Measurements from ENCODE around the gene USP3. TPM values are rescaled to one million over a fixed set of nuclear protein-coding genes. Genes with fewer than 3 reads are reported as not detected.

Gene USP3
- polyA plus RNA-seq, 1 of the 3 experiments (the other 2 are of a cell fraction), result 9.3 TPM

DNA sequence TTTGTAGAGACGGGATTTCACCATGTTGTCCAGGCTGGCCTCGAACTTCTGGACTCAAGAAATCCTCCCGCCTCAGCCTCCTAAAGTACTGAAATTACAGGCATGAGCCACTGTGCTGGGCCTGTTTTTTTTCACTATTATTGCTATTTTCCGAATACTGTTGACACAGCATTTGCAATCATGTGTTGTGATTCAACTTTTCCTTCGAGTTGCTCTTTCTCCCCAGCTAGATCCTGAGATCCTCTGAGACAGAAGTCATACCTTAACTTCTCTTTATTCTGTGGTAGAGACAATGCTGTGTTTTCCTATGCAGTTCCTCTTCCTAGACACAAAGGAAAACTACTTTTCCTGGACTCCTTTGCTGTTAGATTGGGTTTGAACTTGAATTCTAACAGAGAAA is 46.4 kb upstream of the USP3 start:
- Histone ChIP-seq H3K27ac (ENCODE audit: low read depth in 2 of 2, low read length in 1 of 2) (no peak overlapping the region), H3K36me3 (replicated peaks in 1 of 2; ENCODE audit: control insufficient read depth in 1 of 2, insufficient read depth in 2 of 2, low read length in 1 of 2) (no peaks in the 10 kb centered on the region), H3K27me3 (ENCODE audit: insufficient read depth) (no peaks in the 10 kb centered on the region), H2AFZ (ENCODE audit: low read depth) (no peak overlapping the region), H3K79me2 (ENCODE audit: insufficient read depth) (no peaks in the 10 kb centered on the region), H3K4me3 (ENCODE audit: low read depth in 2 of 2, low read length in 1 of 2) (no peak overlapping the region), H3K9ac (no peak overlapping the region), H3K4me1 (ENCODE audit: control insufficient read depth in 1 of 2, insufficient read depth in 2 of 2, low read depth in 1 of 2, low read length in 1 of 2) (peaks cover 0 to 5% of the 10 kb centered on the region in 2 experiments; a peak in 1 of 4 replicates), H3F3A (replicated peaks; ENCODE audit: insufficient read depth) (peaks cover 9% of the 10 kb centered on the region), H3K9me3 (no peaks in the 10 kb centered on the region), H4K20me1 (ENCODE audit: insufficient read depth) (no peaks in the 10 kb centered on the region), H3K4me2 (no peak overlapping the region), H3K9me2 (no peaks in the 10 kb centered on the region)
- ChIA-PET POLR2A (no interaction called here), CTCF (no interaction called here)
- WGBS (ENCODE audit: low lambda C conversion rate), result 77% methylated on average over 5 of the region's 5 CpGs
- TF ChIP-seq MEF2A (IDR thresholded peaks at IDR 0.05; ENCODE audit: borderline replicate concordance, low read depth), result no peak
- TF ChIP-seq EZH2phosphoT487 (IDR thresholded peaks at IDR 0.05; ENCODE audit: borderline replicate concordance, low read depth), result no peak
- TF ChIP-seq RXRA (IDR thresholded peaks at IDR 0.05; ENCODE audit: borderline replicate concordance, low read depth), result no peak
- no peak for TF ChIP-seq PBX3 (IDR thresholded peaks at IDR 0.05)
- TF ChIP-seq RAD21 (IDR thresholded peaks at IDR 0.05; ENCODE audit: low read length), result no peak
- no peak for TF ChIP-seq FOXM1 (IDR thresholded peaks at IDR 0.05; ENCODE audit: low read depth)
- no peak for TF ChIP-seq ELF1 (IDR thresholded peaks at IDR 0.05)
- no peak for TF ChIP-seq GATA2 (CRISPR knock-in tag; IDR thresholded peaks at IDR 0.05)
- TF ChIP-seq RFX5 (IDR thresholded peaks at IDR 0.05; ENCODE audit: low read length), result no peak
- TF ChIP-seq JUND (IDR thresholded peaks at IDR 0.05), result no peak
- no peak for TF ChIP-seq TAF1 (IDR thresholded peaks at IDR 0.05; ENCODE audit: borderline replicate concordance, low read depth, low read length)
- TF ChIP-seq RCOR1 (IDR thresholded peaks at IDR 0.05; ENCODE audit: low read length), result no peak
- TF ChIP-seq CTCF (IDR thresholded peaks at IDR 0.05), result no peak
- no peak for TF ChIP-seq REST (IDR thresholded peaks at IDR 0.05; ENCODE audit: low read depth, low read length)
- no peak for TF ChIP-seq GABPA (IDR thresholded peaks at IDR 0.05; ENCODE audit: low read depth)
- TF ChIP-seq, protein P1, sequence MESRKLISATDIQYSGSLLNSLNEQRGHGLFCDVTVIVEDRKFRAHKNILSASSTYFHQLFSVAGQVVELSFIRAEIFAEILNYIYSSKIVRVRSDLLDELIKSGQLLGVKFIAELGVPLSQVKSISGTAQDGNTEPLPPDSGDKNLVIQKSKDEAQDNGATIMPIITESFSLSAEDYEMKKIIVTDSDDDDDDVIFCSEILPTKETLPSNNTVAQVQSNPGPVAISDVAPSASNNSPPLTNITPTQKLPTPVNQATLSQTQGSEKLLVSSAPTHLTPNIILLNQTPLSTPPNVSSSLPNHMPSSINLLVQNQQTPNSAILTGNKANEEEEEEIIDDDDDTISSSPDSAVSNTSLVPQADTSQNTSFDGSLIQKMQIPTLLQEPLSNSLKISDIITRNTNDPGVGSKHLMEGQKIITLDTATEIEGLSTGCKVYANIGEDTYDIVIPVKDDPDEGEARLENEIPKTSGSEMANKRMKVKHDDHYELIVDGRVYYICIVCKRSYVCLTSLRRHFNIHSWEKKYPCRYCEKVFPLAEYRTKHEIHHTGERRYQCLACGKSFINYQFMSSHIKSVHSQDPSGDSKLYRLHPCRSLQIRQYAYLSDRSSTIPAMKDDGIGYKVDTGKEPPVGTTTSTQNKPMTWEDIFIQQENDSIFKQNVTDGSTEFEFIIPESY (IDR thresholded peaks at IDR 0.05; ENCODE audit: borderline replicate concordance, low read depth), result no peak
- no peak for TF ChIP-seq USF2 (IDR thresholded peaks at IDR 0.05; ENCODE audit: borderline replicate concordance, low read depth, low read length)
- TF ChIP-seq MXI1 (IDR thresholded peaks at IDR 0.05; ENCODE audit: low read depth, low read length), result no peak
- no peak for TF ChIP-seq TEAD4 (IDR thresholded peaks at IDR 0.05; ENCODE audit: borderline replicate concordance, insufficient read depth)
- TF ChIP-seq FOSL2 (IDR thresholded peaks at IDR 0.05; ENCODE audit: borderline replicate concordance, low read depth), result no peak
- DNase-seq, result no peak

All from SK-N-SH (cell line).